GM19467 (cell line): ENCODE measurements around the gene MINAR1.

Experiments used
- ATAC-seq: cut with Tn5 transposase; IDR thresholded peaks from one replicate; pipeline ENCODE4 v1.9.1; 2021; ENCODE audit warnings: mild to moderate bottlenecking, moderate library complexity; ENCODE audit not compliant: unreplicated experiment

MINAR1 gene

DNA sequence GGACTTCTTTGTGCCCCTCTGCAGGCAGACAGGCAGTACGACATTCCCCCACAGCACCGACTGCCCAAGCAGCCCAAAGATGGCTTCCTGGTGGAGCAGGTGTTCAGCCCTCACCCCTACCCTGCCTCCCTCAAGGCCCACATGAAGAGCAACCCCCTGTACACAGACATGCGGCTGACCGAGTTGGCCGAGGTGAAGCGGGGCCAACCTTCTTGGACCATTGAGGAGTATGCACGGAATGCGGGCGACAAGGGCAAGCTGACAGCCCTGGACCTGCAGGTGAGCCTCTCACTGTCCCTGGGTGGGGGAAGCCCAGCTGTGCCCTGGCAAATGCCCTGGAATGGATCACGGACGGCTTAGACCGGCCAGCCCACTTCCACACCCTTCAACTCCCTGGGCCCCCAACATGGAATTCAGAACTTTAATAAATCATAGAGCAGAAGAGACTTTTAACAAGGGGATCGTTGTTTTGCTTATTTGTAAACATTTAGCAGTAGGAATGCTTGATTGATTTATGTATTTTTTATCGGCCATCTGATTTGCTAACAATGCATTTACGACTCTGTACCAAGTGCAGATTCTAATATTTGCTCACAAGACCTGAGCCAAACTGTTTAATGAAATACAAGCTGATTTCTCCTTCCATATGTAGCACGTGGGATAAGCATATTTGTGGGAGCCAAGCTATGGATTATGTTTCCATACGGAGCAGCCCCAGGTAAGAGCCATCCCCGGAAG is 31.1 kb downstream of the MINAR1 start:
- no peak for ATAC-seq

DNA sequence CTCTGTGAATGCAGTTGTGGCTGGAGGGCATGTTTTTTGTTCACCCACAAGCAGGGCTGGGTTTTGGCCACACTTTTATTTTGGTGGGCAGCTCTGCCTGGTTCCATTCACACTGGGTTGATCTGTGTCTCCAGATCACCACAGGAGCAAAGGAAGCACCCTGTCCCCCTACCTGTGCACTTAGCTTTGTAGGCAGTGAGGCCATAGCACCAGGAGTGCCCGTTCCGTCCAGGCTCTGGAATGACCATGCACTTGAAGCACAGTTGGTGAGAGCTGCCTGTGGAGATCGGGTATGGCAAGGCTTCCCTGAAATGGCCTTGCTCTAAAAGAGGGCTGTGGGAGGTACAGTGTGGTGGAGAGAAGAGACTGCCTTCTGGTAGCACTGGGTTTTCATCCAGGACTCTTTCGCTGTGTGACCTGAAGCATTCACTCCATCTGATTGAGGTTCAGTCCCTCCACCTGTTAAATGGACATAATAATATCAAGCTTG is 31.7 kb downstream of the MINAR1 start:
- ATAC-seq, result no peak

DNA sequence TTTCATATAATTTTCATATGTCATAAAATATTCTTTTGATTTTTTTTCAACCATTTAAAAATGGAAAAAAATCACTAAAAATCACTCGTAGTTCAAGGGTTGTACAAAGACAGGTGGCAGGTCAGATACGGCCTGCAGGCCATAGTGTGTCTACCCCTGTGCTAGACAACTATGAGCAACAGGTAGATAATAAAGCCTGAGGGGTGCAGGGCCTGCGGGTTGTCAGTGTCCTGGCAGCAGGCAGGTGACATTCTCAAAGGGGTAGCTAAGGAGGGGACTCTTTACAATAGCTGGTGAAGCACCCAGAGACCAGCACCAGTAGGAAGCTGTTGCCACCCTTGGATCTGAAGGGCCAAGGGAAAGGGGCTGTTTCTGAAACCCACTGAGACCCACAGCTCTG is 34.4 kb downstream of the MINAR1 start:
- no peak for ATAC-seq

DNA sequence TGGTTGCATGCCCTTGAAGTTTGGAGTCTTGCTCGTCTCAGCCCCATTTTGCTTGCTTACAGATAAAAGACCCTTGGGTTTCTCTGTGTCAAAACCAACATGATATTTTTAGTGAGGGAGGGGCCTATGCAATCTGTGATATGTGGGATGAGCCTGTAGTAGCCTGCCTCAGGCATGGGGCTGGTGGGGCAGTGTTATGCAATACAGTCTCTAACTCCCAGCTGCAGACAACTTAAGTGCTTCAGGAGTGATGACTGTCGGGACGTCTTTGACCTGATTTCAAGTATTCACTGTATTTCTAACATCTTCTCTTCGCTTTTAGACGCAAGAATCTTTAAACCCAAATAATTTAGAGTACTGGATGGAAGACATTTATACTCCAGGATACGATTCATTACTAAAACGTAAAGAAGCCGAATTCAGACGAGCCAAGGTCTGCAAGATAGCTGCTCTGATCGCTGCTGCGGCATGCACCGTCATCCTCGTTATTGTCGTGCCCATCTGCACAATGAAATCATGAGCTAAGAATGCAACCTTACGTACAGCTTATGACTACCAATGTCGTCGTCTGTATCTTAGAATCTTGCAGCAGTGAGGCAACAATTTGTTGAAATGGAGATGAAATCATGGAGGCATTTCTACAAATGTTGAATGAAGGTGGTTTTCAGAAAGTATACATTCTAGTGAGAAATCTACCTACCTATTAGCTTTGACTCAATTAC is 35.9 kb downstream of the MINAR1 start:
- ATAC-seq, result no peak

DNA sequence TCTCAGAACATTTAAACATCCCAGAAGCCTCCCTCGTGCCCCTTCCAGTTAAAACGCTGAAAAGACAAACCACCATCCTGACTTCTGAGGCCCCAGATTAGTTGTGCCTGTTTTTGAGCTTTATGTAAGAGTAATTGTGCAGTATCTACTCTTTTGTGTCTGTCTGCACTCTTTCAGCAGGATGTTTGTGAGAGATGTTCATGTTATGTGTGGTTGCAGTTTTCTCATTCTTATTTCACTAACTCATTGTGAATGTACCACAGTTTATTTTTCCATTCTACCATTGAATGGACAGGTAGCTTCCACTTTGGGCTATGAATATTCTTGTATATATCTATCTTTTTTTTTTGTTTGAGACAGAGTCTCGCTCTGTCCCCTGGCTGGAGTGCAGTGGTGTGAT is 40.3 kb downstream of the MINAR1 start:
- ATAC-seq, result no peak

DNA sequence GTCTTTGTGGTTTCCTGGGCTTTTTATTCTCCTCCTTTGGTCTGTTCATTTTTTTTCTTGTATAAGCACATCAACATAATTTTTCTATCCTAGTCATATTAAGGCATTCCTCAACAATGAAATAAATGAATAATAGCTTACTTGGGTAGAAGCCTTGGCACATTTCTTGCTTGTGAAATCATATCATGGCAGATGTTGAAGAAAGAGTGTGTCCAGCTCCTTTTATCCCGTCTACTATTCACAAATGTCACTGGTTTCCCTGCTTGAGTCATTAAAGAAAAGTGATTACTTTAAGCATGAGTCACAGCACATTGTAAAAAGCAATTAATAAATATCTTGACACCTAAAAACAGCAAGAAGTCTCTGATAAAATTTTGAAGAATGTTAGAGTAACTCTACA is 42.1 kb downstream of the MINAR1 start:
- ATAC-seq, result no peak

DNA sequence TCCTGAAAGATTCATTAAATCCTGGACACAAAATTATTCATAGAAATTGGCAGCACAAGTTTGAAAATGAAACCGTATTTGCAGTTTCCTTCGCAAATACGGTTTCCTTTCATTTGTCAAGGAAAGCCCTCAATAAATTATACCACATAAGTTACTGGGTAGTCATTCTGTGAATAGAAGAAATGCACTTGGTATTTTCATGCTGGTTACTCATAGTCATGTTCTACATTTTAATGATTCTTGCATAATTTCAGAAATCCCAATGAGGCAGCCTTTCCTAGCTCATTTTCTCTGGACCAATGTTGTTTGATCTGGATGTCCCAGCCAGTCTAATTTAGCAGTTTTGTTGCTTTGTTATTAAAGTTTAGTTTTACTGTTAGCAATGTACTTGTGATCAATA is 43.2 kb downstream of the MINAR1 start:
- ATAC-seq, result no peak

DNA sequence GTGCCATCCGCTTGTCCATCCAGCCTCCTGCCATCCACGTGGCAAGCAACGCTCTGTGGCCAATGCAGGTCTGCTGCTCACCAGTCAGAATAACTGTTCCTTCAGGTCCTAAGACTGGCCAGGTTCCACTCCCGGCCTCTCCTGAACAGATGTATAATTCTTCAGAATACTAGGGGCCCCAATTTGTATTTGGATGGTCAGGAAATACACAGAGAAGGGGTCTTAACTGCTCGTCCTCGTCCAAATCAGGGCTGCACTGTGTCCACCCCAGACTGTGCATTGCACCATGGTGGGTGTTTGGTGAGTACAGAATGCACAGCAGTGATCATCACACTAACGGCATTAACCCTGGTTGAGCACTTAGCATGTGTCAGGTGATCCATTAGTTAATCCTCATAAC is 46.0 kb downstream of the MINAR1 start:
- ATAC-seq, result no peak

DNA sequence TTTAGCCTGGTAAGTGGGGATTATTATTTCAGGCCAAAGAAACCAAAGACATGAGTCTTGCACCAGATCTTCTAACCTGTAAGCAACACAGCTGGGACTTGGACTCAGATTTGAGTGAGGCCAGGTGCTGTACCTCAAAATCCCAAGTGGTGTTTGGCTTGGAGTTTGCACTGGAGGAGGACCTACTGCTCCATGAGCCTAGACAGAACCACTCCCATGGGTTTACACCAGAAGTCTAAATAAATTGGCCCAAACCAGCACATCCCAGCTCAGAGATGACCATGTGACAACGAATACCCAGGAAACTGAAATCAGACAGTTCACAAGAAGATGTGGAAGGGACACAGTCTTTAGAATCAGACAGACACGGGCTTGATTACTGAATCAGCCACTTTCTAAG is 47.5 kb downstream of the MINAR1 start:
- ATAC-seq, result no peak

DNA sequence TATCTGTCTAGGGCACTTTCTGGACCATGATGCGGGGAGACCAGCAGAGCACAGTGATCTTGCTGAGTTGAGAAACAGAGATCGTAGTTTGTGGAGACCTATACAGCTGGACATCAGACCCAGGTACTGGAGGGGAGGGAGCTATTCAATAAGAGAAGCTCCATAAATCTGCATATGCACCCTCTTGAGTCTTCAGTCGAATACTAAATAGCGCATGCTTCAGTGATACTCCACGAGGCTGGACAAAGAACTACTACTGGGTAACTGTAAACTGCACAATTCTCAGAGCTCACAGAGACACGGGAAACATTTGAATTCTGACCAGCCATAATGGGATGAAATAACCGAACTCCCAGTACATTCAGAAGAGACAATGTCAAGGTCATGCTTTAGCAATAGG is 49.7 kb downstream of the MINAR1 start:
- no peak for ATAC-seq
